Heart left ventricle (tissue), 13 donors: ENCODE data around the gene PROKR2.

Experiments used
- CTCF ChIP-seq, 12 donors: fragments of 200-600 bp; sonication (generic) in 4 of 12; IDR thresholded peaks; one replicate each; pipeline versions ENCODE4 v1.5.0 to v1.8.0; 2018 to 2022; ENCODE audit warnings: antibody characterized with exemption in 12 of 12, mild to moderate bottlenecking in 5 of 12
- POLR2A ChIP-seq, 2 donors: fragments of 450-650 bp; IDR thresholded peaks; one replicate each; pipeline ENCODE4 v1.6.1; 2017; ENCODE audit warnings: antibody characterized with exemption in 2 of 2, mild to moderate bottlenecking in 2 of 2, moderate library complexity in 2 of 2
- donor health status: ischemic (EF 13 %, LVEDD 7.1; RV severe dilation, severe dysfunction).
- donor health status: DM: no; HTN: yes; CAD: no.
- donor health status: DM: no; HTN: no; CAD: no.
- donor health status: ischemic (EF 25% LVEDD 6.9; RV normal size, moderate dysfunction).
- donor health status: ischemic (EF 25% LVEDD 5.7; RV mildly dilated, moderate dysfunction).
- donor health status: ischemic (EF 35%, LVEDD 5.7; RV mildly dilated, moderate dysfunction).
- donor health status: nonischemic (EF 11% LVEDD 7.7; RV severe dilation, severe dysfunction).
- donor health status: DM: yes; HTN: yes; CAD: no.
- donor health status: PGD.
- donor health status: ischemic (EF 29% LVEDD 5.4; RV normal size, mild dysfunction).
- donor health status: nonischemic (EF 23%, LVEDD 6.1; RV moderate dilation, normal function).

GRCh38 chr20:5362771-5363170 is 46.0 kb upstream of the PROKR2 start:
- TF ChIP-seq CTCF (IDR thresholded peaks at IDR 0.05) (no peak), POLR2A (IDR thresholded peaks at IDR 0.05) (no peak)
